NCI-H2107 treated with DMSO at 0.1 percent for 48 hours (cell line): ENCODE data around the gene SLC4A5.
A peak's percentile ranks its signal among the peaks of the same experiment; 100 is the strongest.
"Not testable (repeated sequence)": the region's sequence is repeated elsewhere in the genome, so short reads cannot be mapped to it uniquely, and the experiment has no call there.

Source experiments
- DNase-seq: peaks from one replicate; lab custom pipeline; 2025; ENCODE audit not compliant: unreplicated experiment; lab: John Stamatoyannopoulos, UW

The SLC4A5 gene

DNA sequence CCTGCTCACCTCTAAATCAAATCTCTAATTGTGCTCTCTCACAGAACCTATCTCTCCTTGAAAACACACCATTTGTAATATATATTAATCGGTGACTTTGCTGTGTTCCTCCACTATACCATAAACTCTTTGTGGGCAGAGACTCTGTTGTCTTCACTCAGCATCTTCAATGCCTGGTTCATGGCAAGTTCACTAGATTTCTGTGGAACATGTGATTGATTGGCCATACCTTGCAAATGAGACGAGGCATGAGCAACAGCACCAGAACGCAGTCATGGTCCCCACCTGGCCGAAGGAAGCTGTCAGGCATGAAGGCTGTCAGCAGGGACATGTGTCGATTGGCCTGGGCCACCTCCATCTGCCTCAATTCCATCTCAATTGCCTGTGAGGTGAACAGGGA is 25.3 kb upstream of the SLC4A5 start:
- DNase-seq: no peak

DNA sequence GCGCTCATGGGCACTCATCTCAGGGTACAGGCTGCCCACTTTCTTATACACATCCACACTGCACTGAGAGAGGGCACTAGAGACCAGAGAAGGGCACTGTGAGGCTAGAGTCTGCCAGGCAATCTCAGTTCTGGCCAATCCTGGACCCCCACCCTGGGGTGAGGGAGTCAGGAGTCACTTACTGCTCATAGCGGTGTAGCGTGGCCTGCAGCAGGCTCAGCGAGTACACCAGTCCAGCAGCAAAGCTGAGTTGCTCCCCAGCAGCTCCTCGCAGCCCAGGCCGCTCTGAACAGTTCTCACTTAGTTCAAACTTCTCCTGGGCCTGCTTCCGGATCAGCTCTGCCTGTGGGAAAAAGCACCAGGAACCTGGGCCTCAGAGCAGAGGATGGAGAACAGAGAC is 24.6 kb upstream of the SLC4A5 start:
- DNase-seq: no peak

DNA sequence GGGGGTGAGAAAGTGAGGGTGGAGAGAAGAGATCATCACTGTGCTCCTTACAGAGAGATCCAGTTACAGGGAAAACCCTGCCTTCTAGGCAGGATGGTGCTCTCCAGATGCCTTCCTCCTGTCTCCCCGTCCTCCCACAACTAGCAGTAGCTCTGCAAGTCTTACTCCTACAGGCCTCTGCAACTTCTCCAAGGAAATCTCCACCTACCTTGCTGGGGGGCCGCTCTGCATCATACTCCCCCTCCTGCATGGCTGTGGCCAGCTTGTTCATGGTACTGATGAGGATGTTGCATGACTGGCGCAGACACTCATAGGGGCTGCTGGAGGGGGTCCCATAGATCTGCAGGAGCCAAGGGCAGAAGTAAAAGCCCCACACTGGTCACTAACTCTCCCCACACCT is 22.8 kb upstream of the SLC4A5 start:
- no peak for DNase-seq

DNA sequence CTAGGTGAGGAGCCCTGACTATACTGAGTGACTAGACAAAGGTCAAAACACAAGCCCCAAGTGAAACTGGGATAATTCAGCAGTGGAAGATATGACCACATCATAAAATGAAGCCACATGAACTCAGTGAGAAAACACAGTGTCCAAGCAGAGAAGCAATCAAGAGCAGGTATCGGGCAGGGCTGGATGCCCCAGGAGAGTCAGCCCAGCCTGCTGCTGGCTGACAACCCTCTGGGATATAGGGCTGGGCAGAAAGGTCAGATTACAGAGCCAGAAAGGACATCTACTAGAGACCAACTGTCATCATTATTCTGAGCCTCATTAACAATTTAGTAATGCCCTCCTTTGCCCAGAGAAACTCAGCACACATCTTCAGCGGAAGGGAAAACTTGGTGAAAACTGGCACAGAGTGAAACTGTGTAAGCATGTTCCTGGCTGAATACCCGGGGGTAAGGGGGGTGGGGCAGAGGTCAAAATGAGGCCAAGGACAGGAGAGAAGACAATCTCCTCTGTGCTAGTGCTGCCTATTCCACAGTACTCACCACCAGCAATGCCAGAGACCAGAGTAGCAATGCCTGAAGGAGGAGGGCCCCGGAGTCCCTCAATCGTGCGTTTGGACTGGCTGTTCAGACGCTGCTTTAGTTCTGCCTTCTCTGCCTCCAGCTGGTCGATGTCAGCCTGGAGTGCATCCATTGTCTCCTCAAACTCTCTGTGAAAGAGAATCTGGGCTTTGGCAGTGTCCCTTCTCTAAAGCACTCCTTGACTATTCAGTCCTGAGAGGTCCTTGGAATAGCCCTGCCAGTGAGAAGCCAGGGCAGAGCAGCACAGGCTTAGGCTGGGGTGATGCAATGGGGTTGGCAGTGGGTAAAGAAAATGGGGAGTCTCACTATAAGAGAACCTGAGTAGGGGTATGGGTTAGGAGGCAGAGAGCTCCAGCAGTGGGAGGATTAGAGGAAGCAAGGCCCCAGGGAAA is 21.6 kb upstream of the SLC4A5 start:
- DNase-seq: no peak

DNA sequence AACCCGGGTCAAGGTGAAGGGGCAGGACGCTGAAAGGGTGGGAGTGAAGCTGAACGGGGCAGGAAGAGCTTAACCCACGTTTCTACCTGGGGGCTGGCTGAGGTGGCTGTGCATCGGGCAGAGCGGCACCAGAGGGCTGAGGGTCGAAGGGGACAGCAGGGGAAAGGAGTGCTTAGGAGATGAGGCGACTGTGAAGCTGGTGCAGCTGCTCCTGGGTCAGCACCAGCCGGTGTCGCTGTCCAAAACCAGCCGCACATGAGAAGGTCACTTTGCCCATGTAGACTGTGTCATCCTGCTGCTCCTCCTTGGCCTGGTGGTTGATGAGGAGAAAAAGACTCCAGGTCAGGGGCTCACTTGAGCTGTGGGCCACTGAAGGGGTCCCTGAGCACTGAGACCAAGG is 18.1 kb upstream of the SLC4A5 start:
- DNase-seq: no peak

DNA sequence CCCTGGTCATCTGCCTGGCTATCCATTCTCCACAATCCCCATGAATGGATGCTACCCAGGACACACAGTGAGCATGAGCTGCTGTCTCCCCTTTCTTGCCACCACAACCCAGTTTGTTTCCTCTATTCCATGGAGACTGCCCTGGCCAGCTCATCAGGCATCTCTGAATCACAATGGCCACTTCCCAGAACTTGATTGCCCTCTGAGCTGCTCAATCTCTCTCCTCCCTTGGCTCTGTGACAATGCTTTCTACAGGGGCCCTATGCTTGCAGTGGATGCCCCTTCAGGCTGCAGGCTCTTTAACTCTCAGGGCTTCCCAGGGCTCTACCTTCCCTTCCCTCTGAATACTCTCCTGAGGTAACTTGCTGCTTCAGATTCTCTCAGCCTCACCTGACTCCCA is 14.4 kb upstream of the SLC4A5 start:
- no peak for DNase-seq

DNA sequence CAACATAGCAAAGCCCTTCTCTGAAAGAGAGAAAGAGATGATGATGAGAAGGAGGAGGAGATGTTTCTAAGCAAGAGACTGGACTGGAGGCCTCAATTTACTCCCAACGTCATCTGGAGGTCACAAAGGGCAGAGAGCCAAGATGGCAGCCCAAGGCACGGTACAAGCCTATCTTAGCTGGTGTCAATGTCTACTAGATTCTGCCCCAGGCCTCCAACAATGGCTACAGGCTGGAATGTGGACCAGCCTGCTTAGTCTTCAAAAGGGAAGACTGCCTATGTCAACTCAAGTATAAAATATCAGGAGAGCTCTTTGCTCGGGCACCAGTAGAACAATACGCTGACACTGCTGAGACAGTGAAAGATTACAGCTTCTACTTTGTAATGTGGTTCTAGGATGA is 6.7 kb upstream of the SLC4A5 start:
- no peak for DNase-seq

DNA sequence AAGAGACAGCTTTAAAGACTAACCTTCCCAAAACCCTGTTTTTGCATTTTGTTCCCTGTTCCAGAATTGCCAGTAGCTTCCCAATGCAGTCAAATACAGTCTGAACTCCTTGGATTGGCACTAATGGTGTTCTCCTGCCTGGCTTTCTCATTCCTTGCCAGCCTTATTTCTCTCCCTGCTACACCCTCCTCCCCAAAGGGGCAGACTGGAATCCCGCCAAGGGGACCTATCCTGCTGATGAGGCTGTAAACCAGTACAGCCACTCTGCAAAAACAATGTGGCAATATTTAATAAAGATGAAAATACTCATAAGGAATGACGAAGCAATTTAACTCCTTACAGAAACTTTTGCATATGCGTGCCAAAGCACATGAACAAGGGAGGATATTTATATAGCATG is 4.5 kb upstream of the SLC4A5 start:
- no peak for DNase-seq

DNA sequence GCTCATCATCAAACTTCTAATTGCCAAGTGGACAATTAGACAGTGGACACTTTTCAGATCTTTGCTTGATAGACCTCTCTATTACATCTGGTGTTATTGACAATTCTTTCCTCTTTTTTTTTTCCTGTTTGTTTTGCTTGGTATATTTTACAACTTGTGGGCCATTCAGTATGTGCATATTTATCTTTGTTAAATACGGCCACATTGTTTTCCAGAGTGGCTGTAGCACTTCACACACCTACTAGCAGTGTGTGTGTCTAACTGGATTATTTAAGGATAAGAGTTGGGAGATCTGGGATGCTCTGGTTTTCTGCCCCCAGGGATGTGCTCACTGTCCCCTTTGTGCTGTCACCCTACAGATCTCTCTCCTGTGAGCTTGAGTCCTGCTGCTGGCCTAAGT is 4.1 kb upstream of the SLC4A5 start:
- DNase-seq: no peak

DNA sequence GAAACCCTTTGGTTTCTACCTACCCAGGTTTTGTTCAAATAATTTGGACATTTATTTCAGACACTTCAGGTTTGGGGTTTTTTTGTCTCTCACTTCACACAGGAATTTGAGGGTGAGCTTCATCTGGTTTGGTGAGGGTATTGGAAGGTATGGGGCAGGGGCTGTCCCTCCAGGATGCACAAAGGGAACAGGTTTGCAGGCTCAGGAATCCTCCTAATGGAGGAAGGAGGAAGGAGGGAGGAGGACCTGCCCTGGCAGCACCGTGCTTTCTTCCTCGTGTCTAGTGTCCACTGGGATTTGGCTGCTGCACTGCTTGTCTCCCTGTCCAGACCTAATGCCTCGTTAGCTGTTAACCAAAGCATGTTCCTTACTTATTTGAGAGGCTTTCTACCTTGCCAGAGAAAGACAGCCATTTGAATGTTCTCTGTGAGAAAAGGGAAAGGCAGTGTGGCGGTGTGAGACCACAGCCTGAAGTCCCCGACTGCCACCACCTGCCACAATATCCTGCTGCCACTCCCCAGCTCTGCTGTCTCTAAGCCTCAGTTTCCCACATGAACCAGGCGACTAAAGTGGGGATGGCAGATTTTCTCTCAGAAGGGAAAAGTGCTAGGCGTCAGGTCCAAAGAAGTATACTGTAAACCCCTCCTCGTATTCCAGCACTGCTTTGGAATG is 2.2 kb upstream of the SLC4A5 start:
- DNase-seq: no peak

DNA sequence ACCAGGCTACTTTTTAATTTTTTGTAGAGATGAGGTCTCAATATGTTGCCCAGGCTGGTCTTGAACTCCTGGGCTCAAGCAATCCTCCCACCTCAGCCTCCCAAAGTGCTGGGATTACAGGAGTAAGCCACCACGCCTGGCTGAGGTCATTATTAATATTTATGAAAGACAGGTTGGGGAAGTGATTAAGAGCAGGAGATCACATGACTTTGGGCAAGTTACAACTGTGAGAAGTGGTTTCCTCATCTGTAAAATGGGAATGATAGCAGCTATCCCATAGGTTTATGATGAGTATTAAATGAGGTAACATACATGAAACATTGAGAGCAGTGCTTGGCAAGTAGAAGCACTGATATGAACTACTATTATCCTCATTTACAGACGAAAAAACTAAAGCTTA is 7.0 kb downstream of the SLC4A5 start:
- DNase-seq: not testable (repeated sequence)

DNA sequence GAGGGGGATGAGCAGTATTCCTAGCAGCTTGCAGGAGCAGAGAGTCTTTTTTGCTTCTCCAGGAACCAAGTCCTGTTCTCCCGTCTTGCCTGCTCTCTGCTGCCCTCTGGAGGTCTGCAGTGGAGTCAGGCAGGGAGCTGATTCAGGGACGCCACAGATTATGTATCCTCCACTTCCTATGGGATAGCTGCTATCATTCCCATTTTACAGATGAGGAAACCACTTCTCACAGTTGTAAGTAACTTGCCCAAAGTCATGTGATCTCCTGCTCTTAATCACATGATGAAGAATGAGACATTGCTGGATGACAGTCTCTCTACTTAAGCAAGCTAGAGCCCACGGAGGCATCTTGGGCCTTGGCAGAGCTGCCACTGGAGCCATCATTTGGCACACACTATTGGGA is 8.3 kb downstream of the SLC4A5 start:
- DNase-seq: peak; percentile 6

DNA sequence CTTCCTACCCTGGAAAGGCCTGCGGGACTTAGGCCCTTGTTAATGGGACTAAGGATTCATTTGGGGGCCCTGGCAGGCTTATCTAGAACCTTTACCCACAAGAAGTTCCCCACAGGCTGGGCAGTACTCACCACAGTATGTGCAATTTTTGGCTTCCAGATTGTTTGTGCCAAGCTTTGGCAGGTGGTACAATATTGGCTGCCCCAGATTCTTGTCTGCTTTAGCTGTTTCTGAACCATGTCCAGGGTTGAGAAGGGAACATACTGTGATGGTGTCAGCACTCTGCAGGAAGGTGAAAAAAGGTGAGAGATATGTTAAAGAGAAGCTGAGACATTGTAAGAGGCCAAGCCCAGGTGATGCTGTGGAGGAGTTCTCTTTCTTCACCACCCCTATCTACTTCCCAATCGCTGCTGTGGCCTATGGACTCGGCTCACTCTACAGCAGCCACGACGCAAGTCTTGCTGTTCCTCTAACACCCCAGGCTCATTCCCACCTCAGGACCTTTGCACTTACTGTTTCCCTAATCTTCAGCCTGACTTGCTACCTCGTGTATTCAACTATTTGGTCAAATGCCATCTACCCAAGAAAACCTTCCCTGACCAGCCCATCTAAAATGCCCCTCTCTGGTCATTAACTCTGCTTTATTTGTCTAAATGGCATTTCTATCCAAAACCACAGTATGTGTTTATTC is 9.2 kb downstream of the SLC4A5 start:
- DNase-seq: no peak

DNA sequence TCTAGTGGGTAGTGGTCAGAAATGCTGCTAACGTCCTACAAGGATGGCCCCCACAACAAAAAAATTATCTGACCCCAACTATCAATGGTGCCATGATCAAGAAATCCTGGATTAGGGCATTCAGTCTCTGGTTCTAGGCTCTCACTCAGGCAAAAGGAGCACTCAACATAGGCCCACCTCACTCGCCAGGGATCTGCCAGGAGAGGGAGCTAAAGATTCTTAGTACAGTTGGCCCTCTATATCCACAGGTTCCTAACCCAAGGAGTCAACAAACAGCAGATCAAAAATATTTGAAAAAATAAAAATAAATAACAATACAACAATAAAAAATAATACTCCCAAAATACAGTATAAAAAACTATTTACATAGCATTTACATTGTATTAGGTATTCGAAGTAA is 10.0 kb downstream of the SLC4A5 start:
- peak; percentile 54 for DNase-seq

DNA sequence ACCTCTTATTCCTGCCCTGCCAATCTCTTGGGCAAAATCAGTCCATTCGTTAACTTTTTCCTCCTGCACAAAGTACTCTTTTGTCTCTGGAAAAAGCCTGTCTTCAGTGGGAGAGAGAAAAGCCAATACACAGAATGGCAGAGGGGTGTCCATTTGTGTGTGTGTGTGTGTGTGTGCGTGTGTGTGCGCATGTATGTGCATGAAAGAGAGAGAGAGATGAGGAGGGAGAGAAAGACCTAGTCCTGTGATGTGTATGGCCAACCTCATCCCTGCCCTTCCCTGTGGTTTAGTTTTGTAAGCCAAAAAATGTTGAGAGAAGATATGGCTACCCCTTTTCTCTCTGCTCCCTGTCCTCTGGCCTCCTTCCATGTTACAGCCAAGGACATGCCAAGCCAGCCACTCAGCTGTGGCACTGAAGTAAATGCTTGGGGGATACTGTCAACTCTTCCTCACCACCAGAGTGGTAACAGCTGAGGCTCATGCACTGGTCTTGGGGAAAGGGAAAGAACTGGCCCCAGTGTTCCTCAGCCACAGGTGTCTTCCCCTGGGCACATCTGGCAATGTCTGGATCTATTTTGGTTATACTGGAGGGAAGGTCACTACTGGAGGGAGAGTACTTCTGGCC is 10.6 kb downstream of the SLC4A5 start:
- no peak for DNase-seq

DNA sequence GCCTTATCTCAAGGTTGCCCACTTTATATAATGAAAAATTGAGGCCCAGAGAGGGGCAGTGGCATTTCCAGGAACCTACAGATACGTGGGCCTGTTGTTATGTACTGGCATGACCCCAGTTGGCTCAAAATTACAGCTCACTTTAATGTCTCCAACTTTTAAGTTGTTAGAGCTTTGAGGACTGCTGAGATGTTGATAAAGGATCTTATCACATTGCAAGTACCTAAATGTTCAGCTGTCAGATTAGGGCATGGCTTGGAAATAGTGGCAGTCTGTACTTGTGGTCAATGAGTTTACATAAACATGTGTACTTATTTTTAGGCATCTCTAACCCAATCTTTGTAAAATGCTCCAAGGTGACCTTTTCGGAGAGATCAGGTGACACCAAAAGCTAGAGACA is 14.6 kb downstream of the SLC4A5 start:
- DNase-seq: no peak

DNA sequence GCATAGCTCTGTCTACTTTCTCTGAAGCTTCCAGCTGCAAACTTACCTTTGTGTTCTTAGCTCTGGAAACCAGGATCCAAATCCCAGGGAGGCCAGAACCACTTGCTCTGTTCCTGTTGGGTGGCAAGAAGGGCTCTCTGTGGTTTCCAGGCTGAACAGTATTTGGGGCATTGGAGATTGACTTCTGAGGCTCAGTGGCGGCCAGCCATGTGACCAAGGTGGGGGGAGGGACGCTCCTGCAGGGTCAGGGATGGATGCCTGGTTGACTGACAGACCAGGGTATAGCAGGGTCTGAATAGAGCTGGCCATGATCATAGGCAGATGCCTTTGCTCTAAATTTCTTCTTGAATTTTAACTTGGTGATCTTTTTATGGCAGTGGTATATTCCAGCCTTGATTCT is 15.1 kb downstream of the SLC4A5 start:
- no peak for DNase-seq

DNA sequence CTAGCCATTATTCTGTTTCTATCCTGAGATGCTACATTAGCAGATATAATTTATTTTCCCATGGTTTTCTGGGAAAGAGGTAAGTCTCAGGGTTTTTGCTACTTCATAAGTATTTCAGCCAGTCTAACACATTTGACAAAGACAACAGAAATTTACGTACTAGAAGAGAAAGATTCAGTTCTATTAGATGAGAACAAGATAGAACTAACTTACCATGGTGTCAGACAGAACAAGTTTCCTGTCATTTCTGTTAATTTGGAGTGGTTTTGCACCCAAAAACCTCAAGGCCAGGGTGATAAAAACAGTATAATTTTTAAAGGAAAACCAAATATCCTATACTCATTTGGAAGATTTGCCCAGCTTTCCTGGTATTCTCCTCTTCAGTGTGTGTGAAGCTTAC is 15.6 kb downstream of the SLC4A5 start:
- DNase-seq: no peak

DNA sequence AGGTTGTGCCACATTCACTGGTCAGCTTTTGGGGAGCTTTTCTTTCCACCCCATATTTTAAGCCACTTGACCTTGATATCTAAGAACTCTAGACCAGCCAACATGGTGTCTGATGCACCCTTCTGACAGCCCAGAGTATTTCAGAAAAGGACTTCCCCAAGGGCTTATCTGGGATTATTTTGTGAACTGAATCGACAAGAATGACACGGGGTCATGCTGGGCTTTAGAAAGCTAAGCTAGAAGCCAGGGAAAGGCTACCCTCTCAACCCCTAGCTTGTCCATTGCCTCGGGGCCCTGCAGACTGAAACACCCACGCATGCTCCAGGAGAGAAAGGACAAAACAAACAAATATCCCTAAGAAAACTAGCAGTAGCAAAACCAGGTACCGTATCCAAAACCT is 16.0 kb downstream of the SLC4A5 start:
- DNase-seq: no peak

DNA sequence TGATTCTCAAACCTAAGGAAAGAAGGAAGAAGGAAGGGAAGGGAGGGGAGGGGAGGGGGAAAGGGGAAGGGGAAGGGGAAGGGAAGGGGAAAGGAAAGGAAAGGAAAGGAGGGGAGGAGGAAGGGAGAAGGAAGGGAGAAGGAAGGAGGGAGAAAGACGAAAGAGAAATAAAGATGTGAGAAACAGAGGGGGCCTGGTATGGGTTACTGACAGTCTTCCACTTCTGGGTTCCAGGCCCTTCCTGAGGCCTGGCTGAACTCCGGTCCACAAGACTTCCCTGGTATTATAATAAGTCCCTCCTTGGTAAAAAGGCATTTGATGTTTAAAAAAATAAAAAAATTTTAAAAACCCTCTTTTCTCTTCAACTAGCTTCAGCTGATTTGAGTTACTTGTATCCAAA is 17.4 kb downstream of the SLC4A5 start:
- DNase-seq: no peak

DNA sequence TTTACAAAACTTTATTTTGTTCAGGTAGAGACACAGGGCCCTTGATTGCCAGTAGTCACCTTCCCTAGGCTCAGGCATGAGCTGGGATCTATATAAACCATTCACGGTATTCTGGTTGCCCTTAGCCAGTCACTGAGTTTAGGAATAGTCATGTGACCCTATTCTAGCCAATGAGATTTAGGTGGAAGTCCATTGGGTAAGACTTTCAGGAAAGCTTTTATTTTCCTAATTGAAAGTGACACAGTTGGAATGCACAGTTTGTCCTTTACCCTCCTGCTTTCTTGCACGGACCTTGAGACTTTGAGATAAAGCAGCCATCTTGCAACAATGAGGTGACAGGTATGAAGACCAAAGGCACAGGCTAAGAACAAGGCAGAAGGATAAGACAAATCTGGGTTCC is 21.5 kb downstream of the SLC4A5 start:
- no peak for DNase-seq
